Breast epithelium (tissue), 4 donors: ENCODE data around the gene FKRP. TPM values are rescaled to one million over a fixed set of nuclear protein-coding genes. Genes with fewer than 3 reads are reported as not detected.

ENCODE experiments used
- DNase-seq, 2 donors: peaks; one replicate each; pipeline ENCODE4 v3.0.0-alpha.2; 2019; ENCODE audit warnings: low spot score in 2 of 2
- H3K27ac ChIP-seq, 2 donors: fragments of 200-600 bp; sonication (generic) in 1 of 2; one replicate each; pipeline ENCODE4 v1.5.1; 2016 to 2019; ENCODE audit warnings: mild to moderate bottlenecking in 1 of 2
- H3K27me3 ChIP-seq, 2 donors: fragments of 200-600 bp; sonication (generic) in 1 of 2; one replicate each; pipeline versions ENCODE4 v1.5.1 to v1.6.0; 2017 to 2019; ENCODE audit warnings: control low read depth in 1 of 2, mild to moderate bottlenecking in 1 of 2
- H3K36me3 ChIP-seq: fragments of 200-600 bp; one replicate; pipeline ENCODE4 v1.5.1; 2019
- H3K4me1 ChIP-seq, 2 donors: fragments of 200-600 bp; sonication (generic); one replicate each; pipeline ENCODE4 v1.5.1; 2016 to 2019; ENCODE audit warnings: control low read depth in 1 of 2
- H3K4me3 ChIP-seq, 3 donors: fragments of 200-600 bp; sonication (generic); 1 replicate in 2 of 3; 2 replicates in 1 of 3; pipeline ENCODE4 v1.5.1; 2016 to 2019; ENCODE audit warnings: mild to moderate bottlenecking in 3 of 3, moderate library complexity in 2 of 3
- H3K9me3 ChIP-seq, 2 donors: fragments of 200-600 bp; sonication (generic) in 1 of 2; one replicate each; pipeline ENCODE4 v1.5.1; 2016 to 2019; ENCODE audit warnings: control low read depth in 1 of 2
- POLR2A ChIP-seq: fragments of 450-650 bp; IDR thresholded peaks from one replicate; pipeline ENCODE4 v1.6.1; 2016; ENCODE audit warnings: antibody characterized with exemption, mild to moderate bottlenecking, moderate library complexity
- POLR2AphosphoS5 ChIP-seq, 3 donors: sonication (generic); formaldehyde crosslinking; IDR thresholded peaks; one replicate each; pipeline ENCODE4 v1.6.1; 2017; ENCODE audit warnings: antibody characterized with exemption in 3 of 3
- intact Hi-C: fragments of 100-400 bp; cut with DNase I; formaldehyde crosslinking; loops from one replicate; pipeline ENCODE4 v1.15.1; 2023; ENCODE audit warnings: low total_unique reads
- total RNA-seq, 3 donors: library from RNA; depleted of rRNA; stranded (reverse); fragments of >200 nt; gene quantifications; one replicate each; pipeline ENCODE4 v1.1.0, GENCODE V29; 2016
- TF ChIP-seq, protein P1 (sequence below), 3 donors: fragments of 450-650 bp; IDR thresholded peaks; one replicate each; pipeline ENCODE4 v1.5.1; 2016 to 2017; ENCODE audit warnings: antibody characterized with exemption in 3 of 3, mild to moderate bottlenecking in 3 of 3, moderate library complexity in 3 of 3

The FKRP gene
- total RNA-seq, 3 donors from 2014 or later, result 11.4 to 23.1 (median 12.1) TPM

DNA sequence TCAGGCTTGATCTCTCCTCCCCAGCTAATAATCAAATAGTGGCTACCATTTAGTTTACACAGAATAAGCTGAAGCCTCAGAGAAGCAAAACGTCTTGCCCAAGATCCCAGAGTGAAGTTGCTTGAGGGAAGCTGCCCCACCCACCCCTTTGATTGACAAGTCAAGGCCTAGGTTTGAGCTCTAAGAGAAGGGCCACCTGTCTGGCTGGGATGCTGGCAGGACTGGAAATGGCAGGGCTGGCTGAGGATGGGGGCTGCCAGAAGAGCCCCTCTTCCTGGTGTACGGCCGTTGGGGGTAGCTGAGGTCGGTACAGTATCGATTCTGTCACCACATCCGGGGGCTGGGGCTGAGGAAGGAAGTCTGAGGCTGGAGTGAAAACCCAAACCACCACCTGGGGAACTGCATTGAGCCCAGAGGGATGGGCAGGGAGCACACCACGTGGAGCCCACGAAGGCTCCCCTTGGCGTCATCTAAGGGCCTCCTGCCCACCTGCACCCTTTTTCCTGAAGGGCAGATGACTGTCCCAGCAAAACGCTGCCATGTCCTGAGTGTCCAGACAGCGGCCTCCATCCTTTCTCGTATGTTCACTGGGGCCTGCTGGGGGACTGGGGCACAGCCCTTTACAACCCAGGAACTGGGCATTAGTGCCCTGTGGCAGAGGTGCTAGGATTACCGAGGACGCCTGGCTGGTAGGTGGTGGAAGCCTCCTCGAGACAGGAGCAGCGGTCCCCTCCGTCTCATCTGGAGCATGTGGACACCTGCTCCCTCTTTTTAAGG is 27.5 kb upstream of the FKRP start:
- Histone ChIP-seq H3K36me3 (no peaks in the 10 kb centered on the region), H3K27ac (peak overlapping the region; percentile 91 to 93), H3K4me1 (peaks cover 0 to 10% of the 10 kb centered on the region in 2 donors)

DNA sequence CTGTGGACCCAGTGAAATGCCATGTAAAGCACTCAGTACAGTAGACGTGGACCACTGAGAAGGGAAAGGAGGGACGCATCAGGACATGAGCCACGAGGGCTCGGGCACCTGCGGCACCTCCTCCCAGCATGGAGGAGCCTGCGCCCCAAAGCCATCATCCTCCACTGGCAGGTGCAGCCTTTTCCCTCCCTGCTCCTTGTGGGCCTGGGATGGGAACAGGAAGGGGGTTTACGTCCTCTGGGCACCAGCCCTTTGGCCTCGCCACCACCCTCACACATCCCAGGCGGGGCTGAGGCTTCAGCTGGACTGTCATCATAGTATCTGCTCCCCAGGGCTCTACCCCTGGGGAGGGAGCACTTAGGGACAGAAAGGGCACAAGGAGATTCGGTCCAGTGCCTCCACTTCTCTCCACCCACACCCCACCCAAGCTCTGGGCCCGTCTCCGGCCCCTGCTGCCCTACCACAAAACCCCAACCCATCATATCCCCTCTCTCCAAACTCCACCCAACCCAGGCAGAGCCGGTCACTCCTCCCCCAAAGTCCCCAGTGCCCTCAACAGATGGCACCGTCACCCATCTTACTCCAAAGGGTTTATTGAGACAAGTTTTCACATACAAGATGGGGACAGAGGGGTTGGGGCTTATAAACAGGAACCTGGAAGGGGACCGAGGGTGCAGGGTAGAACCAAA is 26.8 kb upstream of the FKRP start:
- H3K27me3 ChIP-seq, result no peaks in the 10 kb centered on the region
- no peaks in the 10 kb centered on the region for H3K36me3 ChIP-seq
- intact Hi-C loops, result no loop called here
- DNase-seq, result no peak
- TF ChIP-seq POLR2AphosphoS5 (IDR thresholded peaks at IDR 0.05) (no peak), POLR2A (no peak)
- TF ChIP-seq, protein P1, sequence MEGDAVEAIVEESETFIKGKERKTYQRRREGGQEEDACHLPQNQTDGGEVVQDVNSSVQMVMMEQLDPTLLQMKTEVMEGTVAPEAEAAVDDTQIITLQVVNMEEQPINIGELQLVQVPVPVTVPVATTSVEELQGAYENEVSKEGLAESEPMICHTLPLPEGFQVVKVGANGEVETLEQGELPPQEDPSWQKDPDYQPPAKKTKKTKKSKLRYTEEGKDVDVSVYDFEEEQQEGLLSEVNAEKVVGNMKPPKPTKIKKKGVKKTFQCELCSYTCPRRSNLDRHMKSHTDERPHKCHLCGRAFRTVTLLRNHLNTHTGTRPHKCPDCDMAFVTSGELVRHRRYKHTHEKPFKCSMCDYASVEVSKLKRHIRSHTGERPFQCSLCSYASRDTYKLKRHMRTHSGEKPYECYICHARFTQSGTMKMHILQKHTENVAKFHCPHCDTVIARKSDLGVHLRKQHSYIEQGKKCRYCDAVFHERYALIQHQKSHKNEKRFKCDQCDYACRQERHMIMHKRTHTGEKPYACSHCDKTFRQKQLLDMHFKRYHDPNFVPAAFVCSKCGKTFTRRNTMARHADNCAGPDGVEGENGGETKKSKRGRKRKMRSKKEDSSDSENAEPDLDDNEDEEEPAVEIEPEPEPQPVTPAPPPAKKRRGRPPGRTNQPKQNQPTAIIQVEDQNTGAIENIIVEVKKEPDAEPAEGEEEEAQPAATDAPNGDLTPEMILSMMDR (IDR thresholded peaks at IDR 0.05), result no peak
- H3K27ac ChIP-seq, result peak overlapping the region; percentile 91 to 93
- H3K4me3 ChIP-seq, result no peak overlapping the region
- H3K9me3 ChIP-seq, result no peaks in the 10 kb centered on the region
- peaks cover 0 to 10% of the 10 kb centered on the region in 2 donors for H3K4me1 ChIP-seq

More for the DNA sequence above, 27.5 kb upstream of the FKRP start:
- peak overlapping the region in 1 of 3 donors; percentile 74 for H3K4me3 ChIP-seq
- TF ChIP-seq, protein P1 (IDR thresholded peaks at IDR 0.05), result no peak
- no peaks in the 10 kb centered on the region for H3K9me3 ChIP-seq
- H3K27me3 ChIP-seq, result no peaks in the 10 kb centered on the region
- DNase-seq, result no peak
- intact Hi-C loops, result no loop called here

DNA sequence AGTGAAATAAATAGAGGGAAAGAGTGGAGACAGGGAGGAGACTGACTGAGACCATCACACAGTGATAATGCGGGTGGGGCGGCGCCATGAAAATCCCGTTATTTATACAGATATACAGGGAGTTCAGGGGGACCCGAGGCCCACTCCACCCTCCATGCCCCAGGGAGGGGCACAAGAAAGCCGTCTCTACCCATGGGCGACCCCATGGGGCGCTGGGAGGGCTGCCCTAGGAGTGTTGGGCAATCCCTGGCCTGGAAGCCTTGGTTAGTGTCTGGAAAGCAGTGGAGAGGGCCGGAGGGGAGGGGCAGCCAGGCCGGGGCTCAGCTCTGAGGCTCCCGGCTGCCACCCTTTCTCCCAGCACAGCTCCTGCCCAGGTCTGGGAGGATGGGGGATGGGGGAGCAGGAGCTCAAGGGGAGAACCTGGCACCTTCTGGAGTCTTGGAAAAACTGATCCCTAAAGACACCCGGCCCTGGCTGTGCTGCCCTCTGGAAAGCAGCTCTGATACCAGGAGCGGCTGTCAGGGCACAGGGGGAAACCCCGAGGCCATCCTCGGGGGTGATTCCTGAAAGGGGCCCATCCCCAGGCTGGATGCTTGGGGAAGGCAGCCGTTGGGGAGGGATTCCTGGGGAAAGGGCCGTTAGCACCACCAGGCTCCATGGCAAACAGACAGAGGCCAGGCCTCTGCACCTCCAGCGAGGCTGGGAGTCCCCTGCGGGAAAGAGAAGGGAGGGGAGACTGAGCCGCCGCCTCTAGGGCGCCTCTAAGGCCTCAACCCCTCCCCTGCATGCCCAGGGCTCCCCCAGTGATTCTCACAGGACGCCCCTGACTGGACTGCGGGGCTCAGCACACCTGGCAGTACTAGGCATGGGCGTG is 26.0 kb upstream of the FKRP start:
- H3K27me3 ChIP-seq, result no peaks in the 10 kb centered on the region
- H3K4me1 ChIP-seq, result peaks cover 0 to 10% of the 10 kb centered on the region in 2 donors
- H3K9me3 ChIP-seq, result no peaks in the 10 kb centered on the region
- H3K36me3 ChIP-seq, result no peaks in the 10 kb centered on the region
- TF ChIP-seq, protein P1 (IDR thresholded peaks at IDR 0.05), result no peak
- TF ChIP-seq POLR2A (no peak), POLR2AphosphoS5 (IDR thresholded peaks at IDR 0.05) (no peak)
- no peak for DNase-seq
- no peak overlapping the region for H3K4me3 ChIP-seq
- peak overlapping the region in 1 of 2 donors; percentile 12 for H3K27ac ChIP-seq
- intact Hi-C loops, result no loop called here

DNA sequence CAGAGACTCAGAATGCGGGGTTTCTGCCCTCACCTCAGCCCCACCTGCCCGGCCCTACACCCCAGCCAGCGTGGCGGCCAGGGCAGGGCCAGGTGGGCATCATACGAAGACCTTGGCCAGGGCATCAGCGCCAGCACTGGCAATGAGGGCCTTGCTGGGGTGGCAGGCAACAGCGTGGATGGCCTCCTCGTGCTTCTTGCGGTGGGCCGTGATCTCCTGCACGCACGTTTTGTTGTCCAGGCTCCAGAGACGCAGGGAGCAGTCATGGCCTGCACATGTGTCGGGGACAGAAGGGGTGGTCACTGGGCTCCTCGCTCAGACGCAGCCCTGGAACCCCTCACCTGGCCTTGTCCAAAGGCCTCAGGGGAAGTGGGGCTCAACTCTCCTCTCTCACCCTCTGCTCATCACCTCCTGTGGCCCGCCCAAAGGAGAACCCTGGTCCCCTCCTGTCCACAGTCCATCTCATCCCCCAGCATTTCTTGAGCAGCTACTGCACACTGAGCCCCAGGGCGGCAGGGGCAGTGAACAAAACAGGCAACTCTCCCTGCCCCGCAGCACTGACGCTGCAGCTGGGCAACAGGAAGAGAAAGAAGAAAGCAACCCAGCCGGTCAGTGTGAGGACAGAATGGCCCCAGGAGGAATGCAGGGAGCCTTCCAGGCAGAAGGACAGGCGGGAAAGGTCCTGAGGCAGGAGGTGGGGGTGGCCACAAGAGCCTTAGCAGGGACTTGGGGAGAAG is 25.2 kb upstream of the FKRP start:
- Histone ChIP-seq H3K4me3 (no peak overlapping the region), H3K27me3 (no peaks in the 10 kb centered on the region), H3K36me3 (no peaks in the 10 kb centered on the region), H3K27ac (no peak overlapping the region), H3K9me3 (no peaks in the 10 kb centered on the region), H3K4me1 (peaks cover 0 to 6% of the 10 kb centered on the region in 2 donors)
- intact Hi-C loops, result no loop called here
- no peak for TF ChIP-seq POLR2AphosphoS5 (IDR thresholded peaks at IDR 0.05)
- TF ChIP-seq, protein P1 (IDR thresholded peaks at IDR 0.05), result no peak
- no peak for TF ChIP-seq POLR2A
- no peak for DNase-seq
